K562 (cell line): Measurements from ENCODE around the gene CYLD. TPM values are rescaled to one million over a fixed set of nuclear protein-coding genes. Genes with fewer than 3 reads are reported as not detected.

Experiments
- ATAC-seq: fragments of 200-7000 bp; cut with Tn5 transposase; 3 replicates; pipeline ENCODE4 v1.9.1; 2020; ENCODE audit warnings: moderate library complexity
- BruUV-seq: library from RNA; stranded (reverse); fragments of 400-500 nt; replicated peaks from 2 replicates; lab custom pipeline; 2021; lab: Mats Ljungman, UMichigan
- CTCF ChIA-PET: fragments of 300-600 bp; formaldehyde crosslinking; extraction: SDS; loops from one replicate; lab custom pipeline; 2021; ENCODE audit warnings: low intra/inter-chr PET ratio; lab: Yijun Ruan, JAX
- POLR2A ChIA-PET: fragments of 300-600, 350-650 bp; sonication (Branson Sonifier 250); formaldehyde crosslinking; extraction: SDS; loops from one replicate; lab custom pipeline; 2021; ENCODE audit warnings: antibody characterized with exemption, inconsistent platforms; lab: Yijun Ruan, JAX
- DNase-seq, 4 experiments: peaks; one replicate each; pipeline versions ENCODE4 v3.0.0 to v3.0.0-alpha.2; 2011 to 2018; ENCODE audit warnings: low spot score in 3 of 4, mixed read lengths in 3 of 4; ENCODE audit errors: extremely low read depth in 1 of 4
- FAIRE-seq: peaks from 2 replicates; lab custom pipeline; 2011; peaks lifted over from hg19 to GRCh38; lab: Jason Lieb, UNC
- H2AFZ ChIP-seq: 2 replicates; pipeline ENCODE4 v1.6.0; 2011; ENCODE audit warnings: low read depth, low read length, control low read depth, inconsistent platforms
- H3K27ac ChIP-seq: fragments of 200-600 bp; 3 replicates; pipeline ENCODE4 v1.8.0; 2011; ENCODE audit warnings: low read depth, mild to moderate bottlenecking, control low read depth, inconsistent platforms, low read length, moderate library complexity, mixed read lengths; ENCODE audit errors: extremely low read depth
- H3K27me3 ChIP-seq, 2 experiments: fragments of 300-600 bp in 1 of 2; 2 replicates in 1 of 2; 3 replicates in 1 of 2; pipeline versions ENCODE4 v1.6.0 to v1.8.0; 2011; ENCODE audit warnings: inconsistent platforms in 2 of 2, low read length in 2 of 2, mild to moderate bottlenecking in 1 of 2, mixed read lengths in 1 of 2, moderate library complexity in 1 of 2; ENCODE audit not compliant: control insufficient read depth in 2 of 2, insufficient read depth in 2 of 2
- H3K36me3 ChIP-seq: fragments of 300-600 bp; 3 replicates; pipeline ENCODE4 v1.8.0; 2011; ENCODE audit warnings: mild to moderate bottlenecking, low read length, inconsistent platforms; ENCODE audit not compliant: control insufficient read depth, insufficient read depth
- H3K4me1 ChIP-seq, 2 experiments: fragments of 200-600 bp in 1 of 2; replicated peaks in 1 of 2; 2 replicates in 1 of 2; 3 replicates in 1 of 2; pipeline versions ENCODE4 v1.5.1 to v1.8.0; 2011; ENCODE audit warnings: inconsistent platforms in 2 of 2, low read length in 2 of 2, mild to moderate bottlenecking in 1 of 2, mixed read lengths in 1 of 2, moderate library complexity in 1 of 2; ENCODE audit not compliant: control insufficient read depth in 2 of 2, insufficient read depth in 2 of 2
- H3K4me2 ChIP-seq: 2 replicates; pipeline ENCODE4 v1.6.1; 2011; ENCODE audit warnings: low read length, control low read depth, inconsistent platforms, mixed read lengths; ENCODE audit not compliant: insufficient read depth
- H3K4me3 ChIP-seq: fragments of 200-600 bp; sonication (generic), shearing (Covaris generic); 2 replicates; pipeline ENCODE4 v1.5.1; 2016; ENCODE audit warnings: control low read depth, inconsistent platforms
- H3K79me2 ChIP-seq: fragments of 200-600 bp; 3 replicates; pipeline ENCODE4 v1.8.0; 2011; ENCODE audit warnings: low read length, inconsistent platforms; ENCODE audit not compliant: control insufficient read depth, insufficient read depth
- H3K9ac ChIP-seq, 2 experiments: 2 replicates each; pipeline versions ENCODE4 v1.6.0 to v1.6.1; 2011; ENCODE audit warnings: low read depth in 2 of 2, low read length in 2 of 2, control low read depth in 1 of 2, inconsistent platforms in 1 of 2, mild to moderate bottlenecking in 1 of 2, mixed read lengths in 1 of 2; ENCODE audit not compliant: insufficient read depth in 1 of 2
- H3K9me1 ChIP-seq: one replicate; pipeline ENCODE4 v1.6.0; 2011; ENCODE audit warnings: inconsistent platforms, mild to moderate bottlenecking, low read length, moderate library complexity; ENCODE audit not compliant: control insufficient read depth, insufficient read depth
- H3K9me3 ChIP-seq: replicated peaks from 2 replicates; pipeline ENCODE4 v1.5.1; 2011; ENCODE audit warnings: low read depth, low read length, inconsistent platforms; ENCODE audit not compliant: control insufficient read depth, insufficient read depth
- H4K20me1 ChIP-seq: replicated peaks from 2 replicates; pipeline ENCODE4 v1.6.1; 2011; ENCODE audit warnings: low read length, inconsistent platforms, mixed read lengths; ENCODE audit not compliant: control insufficient read depth, insufficient read depth
- RFX1 ChIP-seq: fragments of 450-650 bp; IDR thresholded peaks from 2 replicates; pipeline ENCODE4 v1.6.1; 2016; ENCODE audit warnings: mild to moderate bottlenecking, moderate library complexity
- SRF ChIP-seq, 2 experiments: fragments of 250-450, 450-650 bp in 1 of 2; sonication (Bioruptor Pico) in 1 of 2; sonication (generic) in 1 of 2; formaldehyde crosslinking; IDR thresholded peaks; 2 replicates each; pipeline versions ENCODE4 v1.5.0 to v1.5.1; 2020 to 2022; ENCODE audit warnings: mild to moderate bottlenecking in 1 of 2, missing genetic modification reagents in 1 of 2
- SRSF1 ChIP-seq: fragments of 200-400 bp; formaldehyde crosslinking; IDR thresholded peaks from 2 replicates; pipeline ENCODE4 v1.6.1; 2017; ENCODE audit warnings: mild to moderate bottlenecking, low read depth, low read length, moderate library complexity
- STAT5A ChIP-seq: IDR thresholded peaks from 2 replicates; pipeline ENCODE4 v1.6.1; 2012; ENCODE audit warnings: low read length, inconsistent platforms, borderline replicate concordance
- WGBS: fragments of 100-300 bp; shearing (Covaris generic); methylation state at CpG from one replicate; pipeline ENCODE4 v1.1.6; 2016; ENCODE audit warnings: low coverage, mixed read lengths; ENCODE audit not compliant: insufficient coverage; ENCODE audit errors: missing lambda C conversion rate; 5-methylcytosine and 5-hydroxymethylcytosine counted together
- in situ Hi-C: fragments of 300-500 bp; cut with MboI; formaldehyde crosslinking; loops from 4 replicates; pipeline ENCODE4 v1.15.0; 2018; ENCODE audit warnings: inconsistent platforms, mixed read lengths
- intact Hi-C: fragments of 100-400 bp; cut with micrococcal nuclease; formaldehyde crosslinking; loops from 2 replicates; pipeline ENCODE4 v1.14.2; 2022
- polyA plus RNA-seq, 8 experiments: library from polyadenylated mRNA; depleted of rRNA in 4 of 8; stranded (reverse) in 5 of 8; unstranded in 3 of 8; fragments of >200 nt; fragmentation: Nextera tagmentation in 2 of 8; fragmentation: Illumina TruSeq in 1 of 8; extraction: Ambion mirVana in 2 of 8; extraction: Trizol in 1 of 8; gene quantifications; 2 replicates each; pipeline versions ENCODE4 v1.2.1 to v1.2.3, GENCODE V29; 2011 to 2014; ENCODE audit warnings: inconsistent platforms in 1 of 8, missing spikeins in 1 of 8
- total RNA-seq, 7 experiments: library from RNA; depleted of rRNA in 6 of 7; stranded (reverse); fragments of >200 nt in 6 of 7; fragmentation: Illumina TruSeq in 2 of 7; extraction: Trizol in 2 of 7; gene quantifications; 2 replicates each; pipeline versions ENCODE4 v1.2.1 to v1.2.3, GENCODE V29; 2011 to 2021; ENCODE audit warnings: low replicate concordance in 1 of 7
- TF ChIP-seq, protein P1 (sequence below): fragments of 450-650 bp; formaldehyde crosslinking; IDR thresholded peaks from 2 replicates; pipeline ENCODE4 v1.4.0; 2022; ENCODE audit warnings: missing genetic modification characterization

Gene CYLD
- total and polyA plus RNA-seq, 9 of the 15 experiments (the other 6 are each of a cell fraction or from before 2014, with no cell fraction given): 3.4 to 7.4 (median 5.3) TPM

DNA sequence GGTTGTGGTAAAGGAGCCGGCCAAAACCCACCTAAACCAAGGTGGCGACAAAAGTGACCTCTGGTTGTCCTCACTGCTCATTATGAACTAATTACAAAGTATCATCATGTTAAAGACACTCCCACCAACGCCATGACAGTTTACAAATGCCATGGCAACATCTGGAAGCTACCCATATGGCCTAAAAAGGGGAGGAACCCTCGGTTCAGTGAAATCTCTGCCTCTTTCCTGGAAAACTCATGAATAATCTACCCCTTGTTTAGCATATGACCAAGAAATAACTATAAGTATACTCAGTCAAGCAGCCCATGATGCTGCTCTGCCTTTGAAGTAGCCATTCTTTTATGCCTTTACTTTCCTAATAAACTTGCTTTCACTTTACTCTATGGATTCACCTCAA is 72.2 kb downstream of the CYLD start:
- H3K4me2 ChIP-seq: no peak overlapping the region
- intact Hi-C loops (no loop called here), in situ Hi-C loops (loop anchor here (10.0 kb wide), 1 partner anchor 439 kb away; no protein-coding TSS in a partner anchor)
- CTCF ChIA-PET: no interaction called here
- peaks cover 4 to 53% of the 10 kb centered on the region in 2 experiments; a peak in 3 of 5 replicates for H3K27me3 ChIP-seq
- H3K9ac ChIP-seq: no peak overlapping the region
- no peaks in the 10 kb centered on the region for H3K9me3 ChIP-seq
- no peaks in the 10 kb centered on the region for H3K9me1 ChIP-seq
- no peaks in the 10 kb centered on the region for H3K4me1 ChIP-seq
- no peak overlapping the region for H3K4me3 ChIP-seq
- no peak for DNase-seq
- ATAC-seq: peak; percentile 56
- H3K79me2 ChIP-seq: no peaks in the 10 kb centered on the region
- POLR2A ChIA-PET: interaction anchor here (0.7 to 0.9 kb wide), 2 partner anchors 18 to 384 kb away, joined by 3 read pairs; no protein-coding TSS in a partner anchor
- H3K36me3 ChIP-seq: no peaks in the 10 kb centered on the region
- H2AFZ ChIP-seq: no peak overlapping the region
- H3K27ac ChIP-seq: no peak overlapping the region
- no peak for FAIRE-seq
- no peak for TF ChIP-seq SRSF1
- TF ChIP-seq, protein P1, sequence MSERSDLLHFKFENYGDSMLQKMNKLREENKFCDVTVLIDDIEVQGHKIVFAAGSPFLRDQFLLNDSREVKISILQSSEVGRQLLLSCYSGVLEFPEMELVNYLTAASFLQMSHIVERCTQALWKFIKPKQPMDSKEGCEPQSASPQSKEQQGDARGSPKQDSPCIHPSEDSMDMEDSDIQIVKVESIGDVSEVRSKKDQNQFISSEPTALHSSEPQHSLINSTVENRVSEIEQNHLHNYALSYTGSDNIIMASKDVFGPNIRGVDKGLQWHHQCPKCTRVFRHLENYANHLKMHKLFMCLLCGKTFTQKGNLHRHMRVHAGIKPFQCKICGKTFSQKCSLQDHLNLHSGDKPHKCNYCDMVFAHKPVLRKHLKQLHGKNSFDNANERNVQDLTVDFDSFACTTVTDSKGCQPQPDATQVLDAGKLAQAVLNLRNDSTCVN (CRISPR knock-in tag): no peak
- peak; percentile 78 for TF ChIP-seq RFX1
- 0 out of 2 replicates have a peak, but pooled peaks have one; percentile 37 for TF ChIP-seq STAT5A
- peak in 1 of 2 experiments; percentile 54; a peak in 1 of 4 replicates for TF ChIP-seq SRF (CRISPR knock-in tag; IDR thresholded peaks at IDR 0.05)
- H4K20me1 ChIP-seq: peaks cover 3% of the 10 kb centered on the region; the same call in 1 of the 2 replicates
- no TSS peak for BruUV-seq
- 0% methylated on average over 4 of the region's 4 CpGs for WGBS
